H54 (cell line): ENCODE data around the gene EFNB2.

Experiments used
- DNase-seq: peaks from one replicate; pipeline ENCODE4 v3.0.0; 2011; ENCODE audit warnings: low spot score, mixed read lengths; ENCODE audit not compliant: insufficient read length
- FAIRE-seq: peaks from 3 replicates; lab custom pipeline; 2011; peaks lifted over from hg19 to GRCh38; lab: Jason Lieb, UNC
- POLR2A ChIP-seq: IDR thresholded peaks from 2 replicates; pipeline ENCODE4 v1.6.1; 2011; ENCODE audit warnings: low read depth, mild to moderate bottlenecking, low read length

EFNB2 gene

GRCh38 chr13:106468744-106469590 lies 66.5 kb downstream of the EFNB2 start:
- FAIRE-seq: no peak
- no peak for TF ChIP-seq POLR2A
- DNase-seq: no peak

GRCh38 chr13:106468207-106468606 lies 67.3 kb downstream of the EFNB2 start:
- DNase-seq: no peak
- no peak for TF ChIP-seq POLR2A
- FAIRE-seq: no peak

GRCh38 chr13:106467427-106468122 lies 67.9 kb downstream of the EFNB2 start:
- FAIRE-seq (no peak), DNase-seq (no peak)
- TF ChIP-seq POLR2A: no peak

DNA sequence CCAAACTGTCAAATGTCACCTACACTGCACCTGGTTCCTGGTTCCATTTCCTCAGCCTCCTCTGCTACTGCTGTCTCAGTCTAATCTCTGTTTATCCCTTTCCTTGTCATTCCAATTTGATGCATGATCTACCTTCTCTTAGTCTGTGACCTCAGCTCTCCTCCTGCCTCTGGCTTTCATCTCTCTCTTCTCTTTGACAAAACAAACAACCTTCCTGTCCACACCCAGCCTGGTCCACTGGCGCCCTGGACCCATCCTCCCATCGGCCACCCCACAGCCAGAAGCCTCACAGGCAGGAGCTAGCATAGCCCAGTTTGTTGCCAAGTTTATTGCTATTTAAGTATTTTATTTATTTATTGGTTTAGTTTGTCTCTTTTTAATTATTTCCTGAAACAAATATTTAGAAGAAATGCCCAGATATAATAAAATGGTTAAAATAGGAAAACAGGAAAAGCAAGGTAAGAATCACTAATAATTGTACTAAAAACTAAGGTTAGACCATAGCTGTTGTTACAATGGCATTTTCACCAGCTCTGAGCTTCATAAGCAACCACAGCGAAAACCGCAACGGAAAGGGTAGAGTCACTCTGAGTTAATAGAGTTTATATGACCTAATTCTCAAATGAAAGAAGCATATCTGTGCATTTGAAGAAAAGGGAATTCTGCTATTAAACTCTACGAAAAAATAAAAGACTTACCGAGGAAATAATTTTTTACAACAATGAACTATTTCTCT lies 68.6 kb downstream of the EFNB2 start:
- no peak for DNase-seq
- FAIRE-seq: no peak
- TF ChIP-seq POLR2A: no peak

DNA sequence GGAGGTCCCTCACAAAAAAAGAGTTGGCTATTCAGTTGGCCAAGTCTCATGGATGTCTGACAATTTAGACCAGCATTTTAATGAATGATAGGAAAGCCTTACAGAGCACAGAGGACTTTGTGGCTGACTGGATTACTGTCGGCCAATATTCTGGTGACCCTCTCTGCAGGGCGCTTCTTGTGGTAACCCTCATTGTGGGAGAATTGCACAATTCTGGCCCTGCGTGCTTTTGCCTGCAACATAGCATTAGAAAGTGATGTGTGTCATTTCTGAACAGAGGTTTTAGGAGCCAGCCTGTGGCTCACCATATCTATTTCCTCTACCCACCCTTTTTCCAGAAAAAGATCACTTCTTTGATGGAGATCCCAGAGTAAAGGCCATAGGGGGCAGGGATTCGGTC lies 71.4 kb downstream of the EFNB2 start:
- TF ChIP-seq POLR2A: no peak
- FAIRE-seq (peak; percentile 93), DNase-seq (no peak)

- FAIRE-seq: no peak
- TF ChIP-seq POLR2A: no peak
- no peak for DNase-seq
Observed at GRCh38 chr13:106462710-106463109, 72.8 kb downstream of the EFNB2 start.

- TF ChIP-seq POLR2A: no peak
- no peak for FAIRE-seq
- DNase-seq: no peak
Observed at GRCh38 chr13:106455777-106456176, 79.7 kb downstream of the EFNB2 start.

- FAIRE-seq: no peak
- DNase-seq: no peak
- TF ChIP-seq POLR2A: no peak
Observed at GRCh38 chr13:106455190-106455589, 80.3 kb downstream of the EFNB2 start.

DNA sequence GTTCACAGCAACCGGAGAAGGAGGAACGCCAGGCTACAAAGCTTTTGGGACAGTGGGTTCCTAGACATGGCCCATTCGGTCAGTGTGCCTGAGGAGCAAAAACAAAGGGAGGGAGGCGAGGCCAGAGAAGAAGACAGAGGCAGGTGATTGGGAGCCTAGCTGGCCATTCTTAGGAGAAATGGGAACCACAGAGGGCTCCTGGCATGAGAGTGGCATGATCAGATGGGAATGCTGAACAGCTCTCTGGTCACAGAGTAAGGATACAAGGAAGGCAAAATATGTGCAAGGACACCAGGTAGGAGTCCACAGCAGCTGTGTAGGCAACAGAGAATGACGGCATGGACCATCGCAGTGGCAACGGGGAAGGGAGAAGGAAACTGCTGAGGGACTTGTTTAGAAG lies 82.4 kb downstream of the EFNB2 start:
- FAIRE-seq: no peak
- no peak for DNase-seq
- TF ChIP-seq POLR2A: no peak

DNA sequence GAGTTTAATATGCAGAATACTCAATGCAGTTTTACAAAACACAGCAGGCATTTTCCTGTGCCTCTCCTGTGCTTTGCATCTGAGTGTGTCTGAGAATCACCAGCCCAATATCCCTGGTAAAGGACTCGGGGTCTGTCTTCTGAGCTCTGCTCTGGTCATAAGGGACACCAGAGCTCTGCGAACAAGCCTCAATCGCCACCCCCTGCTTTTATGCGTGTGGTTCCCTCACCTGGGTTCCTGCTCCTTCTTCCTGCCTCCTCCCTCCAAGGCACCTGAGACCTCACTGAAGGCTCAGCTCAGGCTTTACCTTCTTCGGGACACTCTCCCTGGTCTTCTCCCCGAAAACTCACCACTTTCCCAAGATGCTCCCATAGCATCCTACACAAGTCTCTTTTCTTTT lies 84.5 kb downstream of the EFNB2 start:
- FAIRE-seq (no peak), DNase-seq (no peak)
- TF ChIP-seq POLR2A: no peak

DNA sequence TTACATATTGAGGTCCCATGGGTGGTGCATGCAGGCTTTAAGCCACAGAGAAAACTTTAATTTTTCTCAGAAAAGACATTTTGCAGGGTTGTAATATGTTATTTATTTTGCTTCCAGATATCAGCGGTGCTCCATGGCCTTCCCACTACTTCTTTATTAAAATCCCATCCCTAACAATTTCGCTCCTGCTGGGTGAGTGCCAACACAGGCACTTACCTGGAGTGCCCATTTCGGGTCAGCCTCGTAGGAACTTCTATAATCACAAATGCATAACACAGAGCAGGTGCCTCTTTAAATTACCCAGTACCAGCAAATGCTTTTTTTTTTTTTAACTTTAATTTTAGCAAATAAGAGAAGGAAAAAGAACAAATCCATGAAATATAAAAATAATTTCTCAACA lies 86.4 kb downstream of the EFNB2 start:
- TF ChIP-seq POLR2A: no peak
- no peak for FAIRE-seq
- no peak for DNase-seq

DNA sequence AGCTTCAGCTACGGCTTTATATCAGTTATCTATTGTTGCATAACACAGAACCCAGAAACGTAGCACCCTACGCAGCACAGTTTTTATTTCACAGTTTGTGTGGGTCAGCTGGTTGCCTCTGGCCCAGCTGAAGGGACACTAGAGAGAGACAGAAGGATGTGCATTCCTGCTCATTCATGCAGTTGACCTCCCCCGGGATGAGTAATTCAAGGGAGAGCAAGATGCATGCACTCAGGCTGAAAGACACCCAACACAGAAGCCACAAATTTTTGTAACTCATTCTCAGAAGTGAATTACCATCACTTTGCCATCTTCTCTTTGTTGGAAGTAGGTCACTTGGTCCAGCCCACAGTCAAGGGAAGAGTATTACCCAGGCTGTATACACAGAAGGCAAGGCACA lies 89.5 kb downstream of the EFNB2 start:
- DNase-seq (no peak), FAIRE-seq (peak; percentile 78)
- TF ChIP-seq POLR2A: no peak

- no peak for DNase-seq
- FAIRE-seq: peak; percentile 76
- TF ChIP-seq POLR2A: no peak
Observed at GRCh38 chr13:106443607-106444322, 91.7 kb downstream of the EFNB2 start.
